Activated CD4-positive, alpha-beta T cell treated with anti-CD3 and anti-CD28 coated beads for 36 hours (primary cell): Measurements from ENCODE around the gene MCU. TPM values are rescaled to one million over a fixed set of nuclear protein-coding genes. Genes with fewer than 3 reads are reported as not detected.
"Not testable (repeated sequence)": the region's sequence is repeated elsewhere in the genome, so short reads cannot be mapped to it uniquely, and the experiment has no call there.

Source experiments
- ATAC-seq: fragments of 200-7000 bp; cut with Tn5 transposase; one replicate; pipeline ENCODE4 v1.10.0; 2021; ENCODE audit warnings: mild to moderate bottlenecking, moderate library complexity
- CTCF ChIA-PET: fragments of 350-600 bp; sonication (Branson Sonifier 250); formaldehyde crosslinking; loops from one replicate; lab custom pipeline; 2021; ENCODE audit warnings: antibody characterized with exemption; lab: Charles Lee
- POLR2A ChIA-PET: fragments of 350-600 bp; sonication (Branson Sonifier 250); formaldehyde crosslinking; loops from one replicate; lab custom pipeline; 2021; ENCODE audit warnings: antibody characterized with exemption, inconsistent platforms; lab: Charles Lee
- DNase-seq: peaks from one replicate; pipeline ENCODE4 v3.0.0-alpha.2; 2020
- H3K27ac Mint-ChIP-seq: one replicate; pipeline ENCODE4 v1.8.0; 2021; ENCODE audit warnings: mixed read lengths
- H3K27me3 Mint-ChIP-seq: one replicate; pipeline ENCODE4 v1.8.0; 2021; ENCODE audit warnings: mixed read lengths
- H3K36me3 Mint-ChIP-seq: one replicate; pipeline ENCODE4 v1.8.0; 2021; ENCODE audit warnings: low read depth, mixed read lengths
- H3K4me1 Mint-ChIP-seq: one replicate; pipeline ENCODE4 v1.8.0; 2021; ENCODE audit warnings: mixed read lengths
- H3K4me3 Mint-ChIP-seq: one replicate; pipeline ENCODE4 v1.8.0; 2021; ENCODE audit warnings: mild to moderate bottlenecking, moderate library complexity, mixed read lengths
- H3K9me3 Mint-ChIP-seq: one replicate; pipeline ENCODE4 v1.8.0; 2021; ENCODE audit warnings: low read depth, mixed read lengths
- intact Hi-C, 2 experiments: fragments of 100-400 bp; cut with DNase I in 1 of 2; cut with micrococcal nuclease in 1 of 2; formaldehyde crosslinking; loops; one replicate each; pipeline versions ENCODE4 v1.14.2 to v1.15.1; 2022 to 2024; cut with DNase I, micrococcal nuclease
- total RNA-seq, 2 experiments: library from RNA; stranded (reverse); gene quantifications; one replicate each; pipeline ENCODE4 v1.2.3, GENCODE V29; 2021

Gene MCU
- total RNA-seq, 2 experiments from 2014 or later = 15.1 to 16.0 TPM

- intact Hi-C loops = no loop called here
- DNase-seq = no peak
- Mint-ChIP-seq H3K4me1 (no peaks in the 10 kb centered on the region), H3K9me3 (no peaks in the 10 kb centered on the region), H3K27me3 (no peaks in the 10 kb centered on the region), H3K36me3 (peaks cover 1% of the 10 kb centered on the region), H3K27ac (no peak overlapping the region), H3K4me3 (no peak overlapping the region)
- ChIA-PET POLR2A (no interaction called here), CTCF (no interaction called here)
- no peak for ATAC-seq
Measured at GRCh38 chr10:72746426-72747363, 54.8 kb downstream of the MCU start.

DNA sequence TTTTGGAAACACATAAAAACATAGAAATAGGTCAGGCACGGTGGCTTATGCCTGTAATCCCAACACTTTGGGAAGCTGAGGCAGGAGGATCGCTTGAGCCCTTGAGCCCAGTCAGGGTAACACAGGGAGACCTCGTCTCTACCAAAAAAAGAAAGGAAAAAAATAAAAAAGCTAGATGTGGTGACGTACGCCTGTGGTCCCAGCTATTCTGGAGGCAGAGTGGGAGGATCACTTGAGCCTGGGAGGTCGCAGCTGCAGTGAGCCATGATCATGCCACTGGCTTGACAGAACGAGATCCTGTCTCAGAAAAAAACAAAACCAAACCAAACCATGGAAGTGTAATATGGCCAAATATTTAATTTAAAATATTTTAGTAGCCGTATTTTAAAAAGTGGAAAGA, 55.6 kb downstream of the MCU start:
- ChIA-PET CTCF (no interaction called here), POLR2A (no interaction called here)
- Mint-ChIP-seq H3K9me3 (no peaks in the 10 kb centered on the region), H3K36me3 (peaks cover 1% of the 10 kb centered on the region), H3K27me3 (no peaks in the 10 kb centered on the region), H3K4me1 (no peaks in the 10 kb centered on the region), H3K4me3 (no peak overlapping the region), H3K27ac (no peak overlapping the region)
- intact Hi-C loops = no loop called here
- ATAC-seq (no peak), DNase-seq (no peak)

DNA sequence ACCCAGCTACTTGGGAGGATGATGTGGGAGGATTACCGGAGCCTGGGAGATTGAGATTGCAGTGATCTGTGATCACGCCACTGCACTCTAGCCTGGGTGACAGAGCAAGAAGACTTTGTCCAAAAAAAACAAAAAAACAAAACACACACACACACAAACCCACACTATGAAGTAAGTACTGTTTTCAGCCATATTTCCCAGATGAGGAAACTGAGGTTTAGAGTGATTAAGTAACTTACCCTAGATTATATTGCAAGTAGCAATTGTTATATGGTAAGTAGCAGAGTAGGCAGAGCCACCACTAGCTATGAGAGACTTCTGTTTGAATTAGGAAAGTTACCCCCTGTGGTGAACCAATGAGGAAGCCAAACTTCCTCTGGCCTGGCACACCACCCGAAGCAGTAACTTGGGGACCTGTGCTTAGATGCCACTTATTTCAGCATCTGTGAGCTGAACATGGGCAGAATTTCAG, 61.9 kb downstream of the MCU start:
- Mint-ChIP-seq H3K9me3 (no peaks in the 10 kb centered on the region), H3K27ac (no peak overlapping the region), H3K36me3 (peaks cover 1% of the 10 kb centered on the region), H3K4me3 (no peak overlapping the region), H3K27me3 (no peaks in the 10 kb centered on the region), H3K4me1 (peaks cover 6% of the 10 kb centered on the region)
- ATAC-seq (no peak), DNase-seq (no peak)
- POLR2A ChIA-PET = interaction anchor here (0.6 kb wide), 1 partner anchor 102 kb away, joined by 6 read pairs; no protein-coding TSS in a partner anchor
- CTCF ChIA-PET = interaction anchor here (1.2 kb wide), 1 partner anchor 9 kb away, joined by 3 read pairs; no protein-coding TSS in a partner anchor
- intact Hi-C loops = no loop called here

GRCh38 chr10:72754275-72755032, 62.5 kb downstream of the MCU start:
- H3K27ac Mint-ChIP-seq = no peak overlapping the region
- DNase-seq (peak; percentile 14), ATAC-seq (no peak)
- ChIA-PET POLR2A (no interaction called here), CTCF (interaction anchor here (0.6 to 1.2 kb wide), 3 partner anchors 9 to 61 kb away, joined by 3 to 4 read pairs (median 3); no protein-coding TSS in a partner anchor)
- no peaks in the 10 kb centered on the region for H3K27me3 Mint-ChIP-seq
- no peak overlapping the region for H3K4me3 Mint-ChIP-seq
- no peaks in the 10 kb centered on the region for H3K9me3 Mint-ChIP-seq
- peaks cover 6% of the 10 kb centered on the region for H3K4me1 Mint-ChIP-seq
- peaks cover 1% of the 10 kb centered on the region for H3K36me3 Mint-ChIP-seq
- intact Hi-C loops = no loop called here

GRCh38 chr10:72756674-72757385, 64.9 kb downstream of the MCU start:
- no peak for DNase-seq
- Mint-ChIP-seq H3K4me3 (no peak overlapping the region), H3K4me1 (peaks cover 6% of the 10 kb centered on the region), H3K9me3 (no peaks in the 10 kb centered on the region), H3K36me3 (no peaks in the 10 kb centered on the region), H3K27ac (no peak overlapping the region), H3K27me3 (no peaks in the 10 kb centered on the region)
- CTCF ChIA-PET = interaction anchor here (0.5 to 0.7 kb wide), 3 partner anchors 120 to 210 kb away, joined by 3 to 4 read pairs (median 3); no protein-coding TSS in a partner anchor
- intact Hi-C loops = no loop called here
- POLR2A ChIA-PET = no interaction called here
- no peak for ATAC-seq

GRCh38 chr10:72757732-72758131, 65.8 kb downstream of the MCU start:
- H3K27ac Mint-ChIP-seq = no peak overlapping the region
- no peaks in the 10 kb centered on the region for H3K9me3 Mint-ChIP-seq
- intact Hi-C loops = no loop called here
- ATAC-seq = no peak
- H3K27me3 Mint-ChIP-seq = no peaks in the 10 kb centered on the region
- H3K4me3 Mint-ChIP-seq = no peak overlapping the region
- ChIA-PET CTCF (no interaction called here), POLR2A (no interaction called here)
- H3K4me1 Mint-ChIP-seq = peaks cover 6% of the 10 kb centered on the region
- H3K36me3 Mint-ChIP-seq = no peaks in the 10 kb centered on the region
- DNase-seq = no peak

GRCh38 chr10:72758930-72759329, 67.0 kb downstream of the MCU start:
- DNase-seq, ATAC-seq, H3K27ac Mint-ChIP-seq, H3K9me3 Mint-ChIP-seq, H3K4me3 Mint-ChIP-seq, POLR2A ChIA-PET, intact Hi-C loops, H3K27me3 Mint-ChIP-seq, CTCF ChIA-PET, H3K36me3 Mint-ChIP-seq, H3K4me1 Mint-ChIP-seq: not testable (repeated sequence)

- DNase-seq (no peak), ATAC-seq (no peak)
- H3K9me3 Mint-ChIP-seq = no peaks in the 10 kb centered on the region
- no peak overlapping the region for H3K4me3 Mint-ChIP-seq
- no peak overlapping the region for H3K27ac Mint-ChIP-seq
- no peaks in the 10 kb centered on the region for H3K4me1 Mint-ChIP-seq
- no peaks in the 10 kb centered on the region for H3K27me3 Mint-ChIP-seq
- CTCF ChIA-PET = interaction anchor here (0.7 kb wide), 1 partner anchor 82 kb away, joined by 4 read pairs; no protein-coding TSS in a partner anchor
- peaks cover 5% of the 10 kb centered on the region for H3K36me3 Mint-ChIP-seq
- intact Hi-C loops = no loop called here
- POLR2A ChIA-PET = no interaction called here
Measured at GRCh38 chr10:72759584-72759983, 67.6 kb downstream of the MCU start.

DNA sequence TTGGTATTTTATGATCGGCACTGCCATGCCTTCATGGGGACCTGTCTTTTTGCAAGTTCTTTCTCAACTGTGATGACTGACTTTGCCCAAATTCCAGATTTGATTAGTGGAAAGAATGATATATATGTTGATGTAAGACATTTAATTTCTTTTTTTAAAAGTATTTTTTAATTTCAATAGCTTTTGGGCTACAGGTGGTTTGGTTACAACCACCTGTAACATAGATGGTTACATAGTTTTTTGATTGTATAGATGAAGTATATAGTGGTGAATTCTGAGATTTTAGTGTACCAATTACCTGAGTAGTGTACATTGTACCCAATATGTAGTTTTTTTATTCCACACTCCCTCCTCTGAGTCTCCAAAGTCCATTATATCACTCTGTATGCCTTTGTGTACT, 69.6 kb downstream of the MCU start:
- intact Hi-C loops = no loop called here
- ATAC-seq (no peak), DNase-seq (no peak)
- peaks cover 5% of the 10 kb centered on the region for H3K36me3 Mint-ChIP-seq
- H3K27me3 Mint-ChIP-seq = no peaks in the 10 kb centered on the region
- ChIA-PET CTCF (no interaction called here), POLR2A (no interaction called here)
- H3K4me1 Mint-ChIP-seq = no peaks in the 10 kb centered on the region
- H3K4me3 Mint-ChIP-seq = no peak overlapping the region
- no peaks in the 10 kb centered on the region for H3K9me3 Mint-ChIP-seq
- H3K27ac Mint-ChIP-seq = no peak overlapping the region

DNA sequence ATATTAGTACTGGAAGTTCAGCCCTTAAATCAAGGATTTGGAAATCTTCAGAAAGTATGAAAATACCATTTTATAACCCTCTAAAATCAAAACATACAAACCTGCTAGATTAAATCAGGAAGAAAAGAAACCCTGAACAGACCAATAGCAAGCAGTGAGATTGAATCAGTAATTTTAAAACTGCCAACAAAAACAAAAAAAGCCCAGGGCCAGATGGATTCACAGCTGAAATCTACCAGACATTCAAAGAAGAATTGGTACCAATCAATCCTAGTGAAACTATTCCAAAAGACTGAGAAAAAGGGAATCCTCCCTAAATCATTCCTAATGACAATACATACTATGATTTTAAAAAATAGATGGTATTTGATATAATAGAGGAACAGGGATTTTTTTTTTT, 70.1 kb downstream of the MCU start:
- Mint-ChIP-seq H3K27me3 (no peaks in the 10 kb centered on the region), H3K27ac (no peak overlapping the region), H3K4me3 (no peak overlapping the region), H3K9me3 (peaks cover under 1% of the 10 kb centered on the region), H3K36me3 (peaks cover 5% of the 10 kb centered on the region), H3K4me1 (no peaks in the 10 kb centered on the region)
- ATAC-seq (no peak), DNase-seq (no peak)
- ChIA-PET CTCF (no interaction called here), POLR2A (no interaction called here)
- intact Hi-C loops = no loop called here

GRCh38 chr10:72763201-72763600, 71.3 kb downstream of the MCU start:
- peaks cover 11% of the 10 kb centered on the region for H3K36me3 Mint-ChIP-seq
- H3K4me3 Mint-ChIP-seq = no peak overlapping the region
- CTCF ChIA-PET = interaction anchor here (1.1 kb wide), 1 partner anchor 11 kb away, joined by 3 read pairs; no protein-coding TSS in a partner anchor
- no peaks in the 10 kb centered on the region for H3K4me1 Mint-ChIP-seq
- POLR2A ChIA-PET = interaction anchor here (0.6 kb wide), 1 partner anchor 8 kb away, joined by 3 read pairs; no protein-coding TSS in a partner anchor
- intact Hi-C loops = no loop called here
- no peak overlapping the region for H3K27ac Mint-ChIP-seq
- DNase-seq (no peak), ATAC-seq (no peak)
- no peaks in the 10 kb centered on the region for H3K27me3 Mint-ChIP-seq
- peaks cover 6% of the 10 kb centered on the region for H3K9me3 Mint-ChIP-seq
